NT2/D1 (cell line): ENCODE data around the gene TOX3.

ENCODE experiments used
- SUZ12 ChIP-seq: IDR thresholded peaks from 2 replicates; pipeline ENCODE4 v1.6.1; 2011; ENCODE audit not compliant: insufficient read length, insufficient read depth; ENCODE audit errors: extremely low read depth
- YY1 ChIP-seq: IDR thresholded peaks from 2 replicates; pipeline ENCODE4 v1.6.1; 2011; ENCODE audit not compliant: insufficient read length, insufficient read depth

DNA sequence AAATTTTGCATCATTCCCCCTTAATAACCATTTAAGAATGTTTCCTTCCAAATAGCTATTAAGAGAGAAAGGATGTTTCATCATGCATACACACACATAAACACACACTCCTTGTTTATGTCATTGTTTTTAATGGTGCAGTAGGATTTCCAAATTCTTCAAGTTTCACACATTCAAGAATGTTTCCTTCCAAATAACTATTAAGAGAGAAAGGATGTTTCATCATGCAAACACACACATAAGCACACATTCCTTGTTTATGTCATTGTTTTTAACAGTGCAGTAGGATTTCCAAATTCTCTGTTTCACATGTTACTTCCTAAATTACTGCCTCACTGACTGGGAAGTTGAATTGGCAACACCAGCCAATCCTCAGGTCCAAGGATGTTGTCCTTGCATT, 7.8 kb downstream of the TOX3 start:
- TF ChIP-seq YY1 (no peak), SUZ12 (no peak)
